ENCODE data around the gene HELLS. TPM values are rescaled to one million over a fixed set of nuclear protein-coding genes. Genes with fewer than 3 reads are reported as not detected.
"Not testable (repeated sequence)": the region's sequence is repeated elsewhere in the genome, so short reads cannot be mapped to it uniquely, and the experiment has no call there.

The HELLS gene
- total RNA-seq, 2 donors from 2014 or later = 12.4 to 22.1 TPM

DNA sequence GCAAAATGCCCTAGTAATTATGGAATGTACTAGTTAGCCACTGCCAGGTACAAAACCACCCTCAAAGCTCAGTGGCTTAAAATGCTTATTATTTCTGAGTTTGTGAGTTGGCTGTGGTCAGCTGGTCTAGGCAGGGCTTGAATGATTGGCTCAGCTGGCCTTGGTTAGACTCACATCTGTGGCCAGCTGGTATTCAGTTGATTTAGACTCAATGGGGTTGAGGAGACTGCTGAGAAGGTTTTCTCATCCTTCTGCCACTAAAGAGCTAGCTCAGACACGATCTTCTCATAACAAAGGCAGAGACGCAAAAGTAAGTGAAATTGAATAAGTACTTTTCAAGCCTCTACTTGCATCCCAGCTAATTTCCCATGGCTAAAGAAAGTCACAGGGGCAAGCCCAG is 80.9 kb downstream of the HELLS start:
- H3K9me3 ChIP-seq (ENCODE audit: control insufficient read depth, low read length, poor library complexity, severe bottlenecking) = no peaks in the 10 kb centered on the region
- Mint-ChIP-seq H3K4me3 (no peak overlapping the region), H3K27ac (no peak overlapping the region), H3K4me1 (no peaks in the 10 kb centered on the region), H3K36me3 (ENCODE audit: low read depth) (no peaks in the 10 kb centered on the region), H3K27me3 (peaks cover 11% of the 10 kb centered on the region)
- ATAC-seq = no peak
- DNase-seq = no peak

DNA sequence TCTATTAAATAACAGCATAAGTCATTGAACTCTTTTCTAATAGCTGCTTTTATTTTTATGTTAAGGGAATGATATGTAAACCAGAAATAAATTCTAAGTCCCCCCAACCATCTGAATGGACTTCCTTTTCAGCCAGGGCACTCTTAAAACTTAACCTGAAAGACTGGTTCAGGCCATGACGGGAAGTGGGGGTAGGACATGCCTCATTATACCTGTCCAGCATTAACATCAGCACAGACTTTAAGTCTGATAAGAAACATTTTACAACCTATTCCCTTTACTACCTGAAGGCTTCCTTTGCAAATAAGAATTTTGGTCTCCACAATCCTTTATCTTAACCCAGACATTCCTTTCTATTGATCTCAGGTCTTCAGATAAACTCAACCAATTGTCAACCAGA is 81.9 kb downstream of the HELLS start:
- no peaks in the 10 kb centered on the region for H3K9me3 ChIP-seq (ENCODE audit: control insufficient read depth, low read length, poor library complexity, severe bottlenecking)
- H3K36me3 Mint-ChIP-seq (ENCODE audit: low read depth) = no peaks in the 10 kb centered on the region
- H3K27me3 Mint-ChIP-seq = peaks cover 11% of the 10 kb centered on the region
- H3K4me3 Mint-ChIP-seq = no peak overlapping the region
- no peak overlapping the region for H3K27ac Mint-ChIP-seq
- no peaks in the 10 kb centered on the region for H3K4me1 Mint-ChIP-seq
- DNase-seq (no peak), ATAC-seq (no peak)

DNA sequence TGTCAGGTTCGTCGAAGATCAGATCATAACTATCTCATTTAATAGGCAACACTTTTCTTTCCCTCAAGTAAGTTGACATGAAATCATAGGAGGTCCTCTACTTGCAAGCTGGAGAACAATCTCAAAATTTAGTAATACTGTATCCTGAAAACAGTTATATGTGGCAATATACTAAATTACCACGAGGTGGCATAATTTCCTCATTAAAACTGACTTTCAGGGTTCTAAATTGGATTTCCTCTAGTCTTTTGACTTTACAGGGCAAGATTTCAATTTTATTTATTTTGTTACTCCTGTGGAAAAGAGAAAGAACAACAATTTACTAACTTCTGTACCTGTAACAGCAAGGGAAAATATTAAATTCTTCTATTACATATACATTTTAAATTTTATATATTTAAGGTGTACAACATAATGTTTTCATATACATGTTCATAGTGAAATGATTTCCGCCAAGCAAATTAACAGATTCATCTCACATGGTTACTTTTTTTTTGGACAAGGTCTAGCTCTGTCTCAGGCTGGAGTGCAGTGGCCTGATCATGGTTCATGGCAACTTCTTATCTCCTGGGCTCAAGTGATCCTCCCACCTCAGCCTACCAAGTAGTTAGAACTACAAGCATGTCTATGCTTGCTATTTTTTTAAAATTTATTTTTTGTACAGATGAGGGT is 84.6 kb downstream of the HELLS start:
- peaks cover 11% of the 10 kb centered on the region for H3K27me3 Mint-ChIP-seq
- ATAC-seq (no peak), DNase-seq (no peak)
- H3K27ac Mint-ChIP-seq = no peak overlapping the region
- H3K4me3 Mint-ChIP-seq = no peak overlapping the region
- H3K4me1 Mint-ChIP-seq = no peaks in the 10 kb centered on the region
- no peaks in the 10 kb centered on the region for H3K36me3 Mint-ChIP-seq (ENCODE audit: low read depth)
- H3K9me3 ChIP-seq (ENCODE audit: control insufficient read depth, low read length, poor library complexity, severe bottlenecking) = no peaks in the 10 kb centered on the region

DNA sequence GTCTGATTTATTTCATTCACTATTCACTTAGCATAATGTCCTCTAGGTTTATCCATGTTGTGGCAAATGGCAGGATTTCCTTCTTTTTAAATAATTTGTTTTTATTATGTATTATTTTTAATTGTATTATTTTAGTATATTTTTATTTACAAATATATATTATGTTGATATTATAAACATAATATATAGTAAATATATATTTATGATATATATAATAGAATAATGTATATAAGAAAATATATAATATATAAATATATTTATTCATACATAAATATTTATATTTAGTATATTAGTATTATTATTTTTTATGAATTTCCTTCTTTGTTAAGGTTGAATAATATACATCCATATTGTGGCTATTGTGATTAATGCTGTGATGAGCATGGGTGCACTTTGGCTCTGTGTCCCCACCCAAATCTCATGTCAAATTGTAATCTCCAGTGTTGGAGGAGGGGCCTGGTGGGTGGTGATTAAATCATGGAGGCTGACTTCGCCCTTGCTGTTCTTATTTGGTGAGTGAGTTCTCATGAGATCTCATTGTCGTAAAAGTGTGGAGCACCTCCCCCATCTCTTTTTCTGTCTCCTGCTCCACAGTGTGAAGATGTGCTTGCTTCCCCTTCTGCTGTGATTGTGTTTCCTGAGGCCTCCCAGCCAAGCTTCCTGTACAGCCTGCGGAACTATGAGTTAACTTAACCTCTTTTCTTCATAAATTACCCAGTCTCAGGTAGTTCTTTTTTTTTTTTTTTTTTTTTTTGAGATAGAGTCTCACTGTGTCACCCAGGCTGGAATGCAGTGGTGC is 85.7 kb downstream of the HELLS start:
- DNase-seq = no peak
- Mint-ChIP-seq H3K4me1 (no peaks in the 10 kb centered on the region), H3K27ac (no peak overlapping the region), H3K36me3 (ENCODE audit: low read depth) (no peaks in the 10 kb centered on the region), H3K27me3 (peaks cover 11% of the 10 kb centered on the region), H3K4me3 (no peak overlapping the region)
- H3K9me3 ChIP-seq (ENCODE audit: control insufficient read depth, low read length, poor library complexity, severe bottlenecking) = no peaks in the 10 kb centered on the region
- no peak for ATAC-seq

DNA sequence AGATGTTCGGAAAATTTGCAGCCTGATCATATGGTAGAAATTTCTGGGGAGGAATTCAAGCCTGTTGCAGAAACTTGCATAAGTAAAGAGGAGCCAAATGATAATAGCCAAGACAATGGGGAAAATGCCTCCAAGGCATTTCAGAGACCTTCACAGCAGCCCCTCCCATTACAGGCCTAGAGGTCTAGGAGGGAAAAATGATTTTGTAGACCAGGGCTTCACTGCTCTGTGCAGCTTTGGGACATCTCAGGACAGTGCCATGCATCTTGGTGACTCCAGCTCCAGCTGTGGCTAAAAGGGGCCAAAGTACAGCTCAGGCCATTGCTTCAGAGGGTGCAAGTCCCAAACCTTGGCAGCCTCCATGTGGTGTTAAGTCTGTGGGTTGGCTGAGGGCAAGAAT is 87.4 kb downstream of the HELLS start:
- Mint-ChIP-seq H3K4me3 (no peak overlapping the region), H3K4me1 (no peaks in the 10 kb centered on the region), H3K27me3 (peaks cover 4% of the 10 kb centered on the region), H3K36me3 (ENCODE audit: low read depth) (no peaks in the 10 kb centered on the region), H3K27ac (no peak overlapping the region)
- ATAC-seq = no peak
- no peak for DNase-seq
- no peaks in the 10 kb centered on the region for H3K9me3 ChIP-seq (ENCODE audit: control insufficient read depth, low read length, poor library complexity, severe bottlenecking)

DNA sequence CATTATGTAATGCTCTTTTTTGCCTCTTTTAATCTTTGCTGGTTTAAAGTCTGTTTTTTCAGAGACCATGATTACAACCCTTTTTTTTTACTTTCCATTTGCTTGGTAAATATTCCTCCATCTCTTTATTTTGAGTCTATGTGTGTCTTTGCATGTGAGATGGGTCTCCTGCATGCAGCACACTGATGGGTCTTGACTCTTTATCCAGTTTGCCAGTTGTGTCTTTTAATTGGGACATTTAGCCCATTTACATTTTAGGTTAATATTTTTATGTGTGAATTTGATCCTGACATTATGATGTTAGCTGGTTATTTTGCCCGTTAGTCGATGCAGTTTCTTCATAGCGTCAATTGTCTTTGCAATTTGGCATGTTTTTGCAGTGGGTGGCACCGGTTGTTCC is 92.5 kb downstream of the HELLS start:
- H3K4me1 Mint-ChIP-seq; H3K9me3 ChIP-seq (ENCODE audit: control insufficient read depth, low read length, poor library complexity, severe bottlenecking); H3K27ac Mint-ChIP-seq; H3K27me3 Mint-ChIP-seq; DNase-seq; ATAC-seq; H3K4me3 Mint-ChIP-seq; H3K36me3 Mint-ChIP-seq (ENCODE audit: low read depth): not testable (repeated sequence)

DNA sequence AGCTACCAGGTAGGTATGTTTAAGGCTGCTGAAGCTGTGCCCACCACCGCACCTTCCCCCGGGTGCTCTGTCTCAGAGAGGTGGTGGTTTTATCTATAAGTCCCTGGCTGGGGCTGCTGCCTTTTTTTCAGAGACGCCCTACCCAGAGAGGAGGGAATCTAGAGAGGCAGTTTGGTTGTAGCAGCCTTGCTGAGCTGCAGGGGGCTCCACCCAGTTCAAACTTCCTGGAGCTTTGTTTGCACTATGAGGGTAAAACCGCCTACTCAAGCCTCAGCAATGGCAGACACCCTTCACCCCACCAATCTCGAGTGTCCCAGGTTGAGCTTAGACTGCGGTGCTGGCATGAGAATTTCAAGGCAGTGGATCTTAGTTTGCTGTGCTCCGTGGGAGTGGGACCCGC is 94.3 kb downstream of the HELLS start:
- no peaks in the 10 kb centered on the region for H3K36me3 Mint-ChIP-seq (ENCODE audit: low read depth)
- H3K9me3 ChIP-seq (ENCODE audit: control insufficient read depth, low read length, poor library complexity, severe bottlenecking) = no peaks in the 10 kb centered on the region
- no peak for DNase-seq
- ATAC-seq = no peak
- no peaks in the 10 kb centered on the region for H3K4me1 Mint-ChIP-seq
- no peak overlapping the region for H3K27ac Mint-ChIP-seq
- no peak overlapping the region for H3K4me3 Mint-ChIP-seq
- H3K27me3 Mint-ChIP-seq = no peaks in the 10 kb centered on the region

DNA sequence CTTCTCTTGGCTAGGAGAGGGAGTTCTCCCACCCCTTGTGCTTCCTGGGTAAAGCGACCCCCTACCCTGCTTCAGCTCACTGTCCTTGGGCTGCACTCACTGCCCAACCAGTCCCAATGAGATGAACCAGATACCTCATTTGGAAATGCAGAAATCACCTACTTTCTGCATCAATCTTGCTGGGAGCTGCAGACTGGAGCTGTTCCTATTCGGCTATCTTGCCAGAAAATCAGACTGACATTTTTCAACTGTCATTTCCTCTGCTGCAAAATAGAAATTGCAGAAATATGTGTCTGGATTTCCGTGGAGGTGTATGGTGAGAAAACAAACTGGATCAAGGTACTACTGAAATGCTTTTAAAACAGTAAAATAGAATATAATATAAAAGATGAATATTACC is 95.0 kb downstream of the HELLS start:
- H3K4me1 Mint-ChIP-seq = no peaks in the 10 kb centered on the region
- ATAC-seq = no peak
- H3K27ac Mint-ChIP-seq = no peak overlapping the region
- no peaks in the 10 kb centered on the region for H3K27me3 Mint-ChIP-seq
- DNase-seq = no peak
- H3K36me3 Mint-ChIP-seq (ENCODE audit: low read depth) = no peaks in the 10 kb centered on the region
- H3K4me3 Mint-ChIP-seq = no peak overlapping the region
- no peaks in the 10 kb centered on the region for H3K9me3 ChIP-seq (ENCODE audit: control insufficient read depth, low read length, poor library complexity, severe bottlenecking)

DNA sequence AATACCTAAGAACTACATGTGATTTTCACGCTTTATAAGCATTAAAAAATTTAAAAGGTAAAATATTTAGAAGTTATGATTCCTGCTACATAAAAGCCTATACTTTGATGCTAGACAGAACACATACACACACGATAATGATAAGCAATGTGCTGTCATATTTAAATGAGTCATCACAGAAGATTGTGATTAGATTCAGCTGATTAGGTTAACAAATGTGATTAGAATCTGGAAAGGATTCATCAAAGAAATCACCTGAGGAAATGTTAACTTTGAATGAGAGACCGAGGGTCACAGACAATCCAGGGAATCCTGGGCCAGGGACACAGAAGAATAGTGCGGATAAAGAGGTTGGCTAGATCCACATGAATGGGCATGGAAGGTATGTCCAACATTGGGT is 95.9 kb downstream of the HELLS start:
- no peak for ATAC-seq

DNA sequence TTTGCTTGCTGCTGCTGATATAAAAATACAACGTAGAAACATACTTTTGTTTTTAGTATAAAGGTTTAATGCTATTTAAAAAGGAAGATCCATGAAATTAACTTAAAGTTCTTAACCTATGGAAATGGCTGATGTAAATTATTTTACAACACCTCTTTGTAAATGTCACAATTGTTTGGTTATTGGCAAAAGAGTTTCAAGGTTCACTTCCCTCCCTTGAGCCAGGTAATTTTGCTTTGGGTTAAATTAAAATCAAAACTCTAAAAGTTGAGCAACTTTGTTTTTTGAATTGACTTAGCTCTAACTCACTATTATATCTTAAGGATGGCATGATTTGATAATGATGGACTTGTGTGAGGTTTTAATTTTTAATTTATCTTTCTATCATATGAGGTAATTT is 98.8 kb downstream of the HELLS start:
- Mint-ChIP-seq H3K36me3 (ENCODE audit: low read depth) (no peaks in the 10 kb centered on the region), H3K4me1 (no peaks in the 10 kb centered on the region), H3K27me3 (no peaks in the 10 kb centered on the region), H3K27ac (no peak overlapping the region), H3K4me3 (no peak overlapping the region)
- ATAC-seq = no peak
- no peak for DNase-seq
- no peaks in the 10 kb centered on the region for H3K9me3 ChIP-seq (ENCODE audit: control insufficient read depth, low read length, poor library complexity, severe bottlenecking)

More for the DNA sequence above, 95.9 kb downstream of the HELLS start:
- Mint-ChIP-seq H3K36me3 (ENCODE audit: low read depth) (no peaks in the 10 kb centered on the region), H3K4me1 (no peaks in the 10 kb centered on the region), H3K27me3 (no peaks in the 10 kb centered on the region), H3K4me3 (no peak overlapping the region), H3K27ac (no peak overlapping the region)
- no peaks in the 10 kb centered on the region for H3K9me3 ChIP-seq (ENCODE audit: control insufficient read depth, low read length, poor library complexity, severe bottlenecking)
- DNase-seq = no peak

DNA sequence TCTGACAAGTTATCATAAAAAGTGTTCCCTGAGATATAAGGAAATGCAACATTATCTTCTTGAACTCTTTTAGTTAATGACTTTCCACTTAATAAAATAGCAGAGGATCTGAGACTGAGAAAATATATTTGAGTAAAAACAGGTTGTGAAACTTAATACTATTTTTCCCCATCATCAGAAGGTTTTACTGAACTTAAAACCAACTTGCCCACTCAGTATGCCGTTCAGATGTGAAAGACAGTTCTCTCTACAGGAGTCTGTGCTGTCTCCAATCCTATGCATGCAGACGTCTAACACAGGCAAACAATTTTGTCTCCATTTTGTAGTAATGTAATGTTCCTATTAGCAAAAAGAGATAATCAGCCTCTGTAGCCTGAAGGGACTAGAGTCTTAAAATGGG is 99.7 kb downstream of the HELLS start:
- H3K9me3 ChIP-seq (ENCODE audit: control insufficient read depth, low read length, poor library complexity, severe bottlenecking) = no peaks in the 10 kb centered on the region
- no peak overlapping the region for H3K27ac Mint-ChIP-seq
- DNase-seq = no peak
- ATAC-seq = no peak
- no peaks in the 10 kb centered on the region for H3K4me1 Mint-ChIP-seq
- no peaks in the 10 kb centered on the region for H3K27me3 Mint-ChIP-seq
- no peak overlapping the region for H3K4me3 Mint-ChIP-seq
- H3K36me3 Mint-ChIP-seq (ENCODE audit: low read depth) = no peaks in the 10 kb centered on the region

Data from T-helper 17 cell (primary cell).